Duodenal mucosa (tissue), 2 donors: ENCODE results near the gene STKLD1.
A peak's percentile ranks its signal among the peaks of the same experiment; 100 is the strongest.

Experiments used
- H3K27ac ChIP-seq: one replicate; pipeline ENCODE4 v1.7.0; 2013; ENCODE audit warnings: low read depth, low read length
- H3K27me3 ChIP-seq, 2 donors: one replicate each; pipeline ENCODE4 v1.7.0; 2013; ENCODE audit warnings: low read length in 2 of 2, control low read depth in 1 of 2; ENCODE audit not compliant: insufficient read depth in 2 of 2, control insufficient read depth in 1 of 2
- H3K36me3 ChIP-seq, 2 donors: one replicate each; pipeline ENCODE4 v1.7.0; 2013; ENCODE audit warnings: low read length in 2 of 2, control low read depth in 1 of 2; ENCODE audit not compliant: insufficient read depth in 2 of 2, control insufficient read depth in 1 of 2
- H3K4me1 ChIP-seq, 2 donors: one replicate each; pipeline ENCODE4 v1.7.0; 2013; ENCODE audit warnings: low read length in 2 of 2, control low read depth in 1 of 2; ENCODE audit not compliant: insufficient read depth in 2 of 2, control insufficient read depth in 1 of 2
- H3K4me3 ChIP-seq, 2 donors: one replicate each; pipeline ENCODE4 v1.7.0; 2013; ENCODE audit warnings: low read length in 2 of 2, low read depth in 1 of 2
- H3K9ac ChIP-seq, 2 donors: one replicate each; pipeline ENCODE4 v1.7.0; 2013; ENCODE audit warnings: low read length in 2 of 2, low read depth in 1 of 2
- H3K9me3 ChIP-seq, 2 donors: one replicate each; pipeline ENCODE4 v1.7.0; 2013; ENCODE audit warnings: low read length in 2 of 2, control low read depth in 1 of 2; ENCODE audit not compliant: control insufficient read depth in 1 of 2

The STKLD1 gene

GRCh38 chr9:133436681-133437080 lies 60.5 kb downstream of the STKLD1 start:
- H3K4me1 ChIP-seq, result no peaks in the 10 kb centered on the region
- no peaks in the 10 kb centered on the region for H3K9me3 ChIP-seq
- no peaks in the 10 kb centered on the region for H3K27me3 ChIP-seq
- H3K36me3 ChIP-seq, result no peaks in the 10 kb centered on the region
- H3K27ac ChIP-seq, result no peak overlapping the region
- H3K4me3 ChIP-seq, result no peak overlapping the region
- H3K9ac ChIP-seq, result no peak overlapping the region

- H3K4me3 ChIP-seq, result no peak overlapping the region
- no peak overlapping the region for H3K27ac ChIP-seq
- H3K27me3 ChIP-seq, result no peaks in the 10 kb centered on the region
- no peaks in the 10 kb centered on the region for H3K4me1 ChIP-seq
- H3K9me3 ChIP-seq, result no peaks in the 10 kb centered on the region
- no peak overlapping the region for H3K9ac ChIP-seq
- H3K36me3 ChIP-seq, result no peaks in the 10 kb centered on the region
Observed at GRCh38 chr9:133437753-133438531, 61.8 kb downstream of the STKLD1 start.

GRCh38 chr9:133439337-133439736 lies 63.2 kb downstream of the STKLD1 start:
- H3K4me3 ChIP-seq, result no peak overlapping the region
- H3K9ac ChIP-seq, result no peak overlapping the region
- no peak overlapping the region for H3K27ac ChIP-seq
- no peaks in the 10 kb centered on the region for H3K36me3 ChIP-seq
- no peaks in the 10 kb centered on the region for H3K4me1 ChIP-seq
- no peaks in the 10 kb centered on the region for H3K9me3 ChIP-seq
- no peaks in the 10 kb centered on the region for H3K27me3 ChIP-seq

GRCh38 chr9:133440874-133441273 lies 64.7 kb downstream of the STKLD1 start:
- Histone ChIP-seq H3K4me1 (no peaks in the 10 kb centered on the region), H3K27ac (no peak overlapping the region), H3K9me3 (no peaks in the 10 kb centered on the region), H3K9ac (no peak overlapping the region), H3K27me3 (no peaks in the 10 kb centered on the region), H3K36me3 (no peaks in the 10 kb centered on the region), H3K4me3 (no peak overlapping the region)

- Histone ChIP-seq H3K27me3 (no peaks in the 10 kb centered on the region), H3K4me3 (no peak overlapping the region), H3K4me1 (no peaks in the 10 kb centered on the region), H3K27ac (no peak overlapping the region), H3K36me3 (no peaks in the 10 kb centered on the region), H3K9me3 (no peaks in the 10 kb centered on the region), H3K9ac (no peak overlapping the region)
Observed at GRCh38 chr9:133441571-133441970, 65.4 kb downstream of the STKLD1 start.

- H3K4me1 ChIP-seq, result no peaks in the 10 kb centered on the region
- no peaks in the 10 kb centered on the region for H3K36me3 ChIP-seq
- H3K9ac ChIP-seq, result no peak overlapping the region
- H3K27me3 ChIP-seq, result no peaks in the 10 kb centered on the region
- H3K27ac ChIP-seq, result no peak overlapping the region
- H3K4me3 ChIP-seq, result no peak overlapping the region
- no peaks in the 10 kb centered on the region for H3K9me3 ChIP-seq
Observed at GRCh38 chr9:133443248-133443647, 67.1 kb downstream of the STKLD1 start.

- H3K9ac ChIP-seq, result no peak overlapping the region
Observed at GRCh38 chr9:133443982-133444381, 67.8 kb downstream of the STKLD1 start.

GRCh38 chr9:133445293-133445969 lies 69.3 kb downstream of the STKLD1 start:
- Histone ChIP-seq H3K36me3 (no peaks in the 10 kb centered on the region), H3K9me3 (no peaks in the 10 kb centered on the region), H3K27me3 (no peaks in the 10 kb centered on the region), H3K9ac (no peak overlapping the region), H3K27ac (no peak overlapping the region), H3K4me3 (no peak overlapping the region), H3K4me1 (peaks cover 0 to 5% of the 10 kb centered on the region in 2 donors)

More at GRCh38 chr9:133443982-133444381, 67.8 kb downstream of the STKLD1 start:
- Histone ChIP-seq H3K4me3 (no peak overlapping the region), H3K4me1 (peaks cover 0 to 3% of the 10 kb centered on the region in 2 donors), H3K9me3 (no peaks in the 10 kb centered on the region), H3K27me3 (no peaks in the 10 kb centered on the region), H3K36me3 (no peaks in the 10 kb centered on the region), H3K27ac (no peak overlapping the region)

- peak overlapping the region in 1 of 2 donors; percentile 22 for H3K4me3 ChIP-seq
- H3K9ac ChIP-seq, result no peak overlapping the region
- no peak overlapping the region for H3K27ac ChIP-seq
- peaks cover 0 to 5% of the 10 kb centered on the region in 2 donors for H3K4me1 ChIP-seq
- H3K9me3 ChIP-seq, result no peaks in the 10 kb centered on the region
- no peaks in the 10 kb centered on the region for H3K36me3 ChIP-seq
- no peaks in the 10 kb centered on the region for H3K27me3 ChIP-seq
Observed at GRCh38 chr9:133448487-133448972, 72.4 kb downstream of the STKLD1 start.

- no peak overlapping the region for H3K27ac ChIP-seq
- H3K4me3 ChIP-seq, result no peak overlapping the region
- H3K36me3 ChIP-seq, result no peaks in the 10 kb centered on the region
- H3K9ac ChIP-seq, result no peak overlapping the region
- no peaks in the 10 kb centered on the region for H3K9me3 ChIP-seq
- H3K4me1 ChIP-seq, result peaks cover 0 to 5% of the 10 kb centered on the region in 2 donors
- H3K27me3 ChIP-seq, result no peaks in the 10 kb centered on the region
Observed at GRCh38 chr9:133449760-133450159, 73.6 kb downstream of the STKLD1 start.
